HEK293 (cell line): ENCODE measurements around the gene IL1RL2.

Experiments
- CTCF ChIA-PET: fragments of 350-600 bp; formaldehyde crosslinking; extraction: SDS; loops from one replicate; lab custom pipeline; 2021; ENCODE audit warnings: antibody characterized with exemption; lab: Yijun Ruan, JAX
- POLR2A ChIA-PET: fragments of 300-600 bp; formaldehyde crosslinking; extraction: SDS; loops from one replicate; lab custom pipeline; 2020; ENCODE audit warnings: antibody characterized with exemption, inconsistent platforms; lab: Yijun Ruan, JAX
- H3K27ac ChIP-seq: fragments of 200-500 bp; sonication (Bioruptor generic); 2 replicates; pipeline ENCODE4 v1.5.1; 2014; ENCODE audit warnings: low read depth, low read length, control low read depth, inconsistent platforms; ENCODE audit errors: extremely low read depth
- H3K36me3 ChIP-seq, 2 experiments: fragments of 200-500 bp in 1 of 2; sonication (Bioruptor generic) in 1 of 2; 1 replicate in 1 of 2; 2 replicates in 1 of 2; pipeline ENCODE4 v1.5.1; 2014 to 2017; ENCODE audit warnings: inconsistent platforms in 2 of 2, low read length in 2 of 2; ENCODE audit not compliant: control insufficient read depth in 2 of 2, insufficient read depth in 1 of 2
- H3K4me1 ChIP-seq: fragments of 200-500 bp; sonication (Bioruptor generic); 2 replicates; pipeline ENCODE4 v1.5.1; 2014; ENCODE audit warnings: mild to moderate bottlenecking, low read length, inconsistent platforms; ENCODE audit not compliant: control insufficient read depth, insufficient read depth
- H3K4me3 ChIP-seq: 2 replicates; pipeline ENCODE4 v1.5.1; 2011; ENCODE audit warnings: low read depth, mild to moderate bottlenecking, control low read depth, low read length, moderate library complexity
- H3K9me3 ChIP-seq: fragments of 200-500 bp; sonication (Bioruptor generic); 2 replicates; pipeline ENCODE4 v1.5.1; 2014; ENCODE audit warnings: low read depth, low read length, inconsistent platforms; ENCODE audit not compliant: control insufficient read depth, insufficient read depth
- CTCF ChIP-seq: fragments of 450-650 bp; formaldehyde crosslinking; IDR thresholded peaks from 2 replicates; pipeline ENCODE4 v1.5.1; 2016; ENCODE audit warnings: missing biosample characterization, missing genetic modification characterization
- GFI1B ChIP-seq: fragments of 450-650 bp; formaldehyde crosslinking; IDR thresholded peaks from 2 replicates; pipeline ENCODE4 v1.5.1; 2016; ENCODE audit warnings: missing biosample characterization, missing genetic modification characterization
- KLF10 ChIP-seq: fragments of 450-650 bp; IDR thresholded peaks from 2 replicates; pipeline ENCODE4 v1.5.1; 2018; ENCODE audit warnings: missing biosample characterization, mild to moderate bottlenecking, missing genetic modification characterization
- MZF1 ChIP-seq: fragments of 450-650 bp; formaldehyde crosslinking; IDR thresholded peaks from 2 replicates; pipeline ENCODE4 v1.5.1; 2017; ENCODE audit warnings: missing biosample characterization, missing genetic modification characterization, borderline replicate concordance
- PRDM4 ChIP-seq: fragments of 450-650 bp; formaldehyde crosslinking; IDR thresholded peaks from 2 replicates; pipeline ENCODE4 v1.5.1; 2017; ENCODE audit warnings: missing biosample characterization, missing genetic modification characterization
- YY1 ChIP-seq: fragments of 450-650 bp; formaldehyde crosslinking; IDR thresholded peaks from 2 replicates; pipeline ENCODE4 v1.5.1; 2018; ENCODE audit warnings: missing biosample characterization, missing genetic modification characterization
- ZBTB1 ChIP-seq: fragments of 450-650 bp; formaldehyde crosslinking; IDR thresholded peaks from 2 replicates; pipeline ENCODE4 v1.5.1; 2016; ENCODE audit warnings: missing biosample characterization, missing genetic modification characterization
- ZBTB44 ChIP-seq: fragments of 450-650 bp; IDR thresholded peaks from 2 replicates; pipeline ENCODE4 v1.5.1; 2018; ENCODE audit warnings: missing biosample characterization, mild to moderate bottlenecking, missing genetic modification characterization
- ZNF112 ChIP-seq: fragments of 450-650 bp; formaldehyde crosslinking; IDR thresholded peaks from 2 replicates; pipeline ENCODE4 v1.5.0; 2017; ENCODE audit warnings: missing biosample characterization, missing genetic modification characterization
- ZNF140 ChIP-seq: fragments of 450-650 bp; formaldehyde crosslinking; IDR thresholded peaks from 2 replicates; pipeline ENCODE4 v1.5.1; 2016; ENCODE audit warnings: missing biosample characterization, missing genetic modification characterization
- ZNF157 ChIP-seq: fragments of 450-650 bp; formaldehyde crosslinking; IDR thresholded peaks from 2 replicates; pipeline ENCODE4 v1.5.1; 2016; ENCODE audit warnings: missing biosample characterization, missing genetic modification characterization
- ZNF302 ChIP-seq: fragments of 450-650 bp; formaldehyde crosslinking; IDR thresholded peaks from 2 replicates; pipeline ENCODE4 v1.5.1; 2016; ENCODE audit warnings: missing biosample characterization, missing genetic modification characterization, low read depth
- ZNF473 ChIP-seq: fragments of 450-650 bp; formaldehyde crosslinking; IDR thresholded peaks from 2 replicates; pipeline ENCODE4 v1.5.1; 2017; ENCODE audit warnings: missing biosample characterization, missing genetic modification characterization
- ZNF529 ChIP-seq: fragments of 450-650 bp; formaldehyde crosslinking; IDR thresholded peaks from 2 replicates; pipeline ENCODE4 v1.5.1; 2017; ENCODE audit warnings: missing genetic modification characterization, missing biosample characterization; ENCODE audit not compliant: insufficient replicate concordance
- ZNF645 ChIP-seq: fragments of 450-650 bp; formaldehyde crosslinking; IDR thresholded peaks from 2 replicates; pipeline ENCODE4; 2016; ENCODE audit warnings: missing biosample characterization, missing genetic modification characterization
- ZNF701 ChIP-seq: fragments of 450-650 bp; formaldehyde crosslinking; IDR thresholded peaks from 2 replicates; pipeline ENCODE4 v1.5.1; 2016; ENCODE audit warnings: missing biosample characterization, missing genetic modification characterization
- ZNF837 ChIP-seq: fragments of 450-650 bp; formaldehyde crosslinking; IDR thresholded peaks from 2 replicates; pipeline ENCODE4 v1.5.1; 2016; ENCODE audit warnings: missing biosample characterization, missing genetic modification characterization
- ZSCAN5A ChIP-seq: fragments of 450-650 bp; formaldehyde crosslinking; IDR thresholded peaks from 2 replicates; pipeline ENCODE4 v1.5.1; 2016; ENCODE audit warnings: missing biosample characterization, missing genetic modification characterization

The IL1RL2 gene

GRCh38 chr2:102251042-102251848, 64.4 kb downstream of the IL1RL2 start:
- Histone ChIP-seq H3K9me3 (no peaks in the 10 kb centered on the region), H3K36me3 (no peaks in the 10 kb centered on the region), H3K4me1 (no peaks in the 10 kb centered on the region), H3K27ac (no peak overlapping the region), H3K4me3 (no peak overlapping the region)
- ChIA-PET POLR2A (no interaction called here), CTCF (interaction anchor here (0.5 to 1.1 kb wide), 4 partner anchors 218 to 975 kb away, joined by 3 read pairs; no protein-coding TSS in a partner anchor)
- TF ChIP-seq ZNF157 (tag by site-specific recombination) = no peak
- TF ChIP-seq ZNF645 (tag by site-specific recombination) = no peak
- no peak for TF ChIP-seq ZNF701 (tag by site-specific recombination)
- TF ChIP-seq ZSCAN5A (tag by site-specific recombination) = no peak
- TF ChIP-seq ZNF473 (tag by site-specific recombination) = no peak
- TF ChIP-seq CTCF (tag by site-specific recombination) = no peak
- no peak for TF ChIP-seq YY1 (tag by site-specific recombination)
- TF ChIP-seq KLF10 (tag by site-specific recombination) = no peak
- no peak for TF ChIP-seq ZBTB1 (tag by site-specific recombination)
- no peak for TF ChIP-seq ZNF837
- TF ChIP-seq ZNF112 (tag by site-specific recombination) = no peak
- TF ChIP-seq ZNF302 (tag by site-specific recombination) = no peak
- TF ChIP-seq PRDM4 (tag by site-specific recombination) = no peak
- no peak for TF ChIP-seq GFI1B
- no peak for TF ChIP-seq ZNF529
- TF ChIP-seq ZBTB44 = no peak
- TF ChIP-seq ZNF140 (tag by site-specific recombination) = no peak
- no peak for TF ChIP-seq MZF1 (tag by site-specific recombination)
